Measurements from ENCODE around the gene SLCO3A1. TPM values are rescaled to one million over a fixed set of nuclear protein-coding genes. Genes with fewer than 3 reads are reported as not detected.

SLCO3A1 gene
- total RNA-seq, 1 experiment from 2014 or later: 1.7 TPM

GRCh38 chr15:92159906-92160841 is 306.7 kb downstream of the SLCO3A1 start:
- in situ Hi-C loops (cut with HindIII; ENCODE audit: low pct_unique_long_range_greater_than_20kb, low sequenced_read_pairs): no loop called here
- no peak for DNase-seq (ENCODE audit: low read depth, low spot score)

- in situ Hi-C loops (cut with HindIII; ENCODE audit: low pct_unique_long_range_greater_than_20kb, low sequenced_read_pairs): no loop called here
Measured at GRCh38 chr15:92161039-92161670, 307.6 kb downstream of the SLCO3A1 start.

GRCh38 chr15:92162657-92163056 is 309.1 kb downstream of the SLCO3A1 start:
- no peak for DNase-seq (ENCODE audit: low read depth, low spot score)
- in situ Hi-C loops (cut with HindIII; ENCODE audit: low pct_unique_long_range_greater_than_20kb, low sequenced_read_pairs): no loop called here

More at GRCh38 chr15:92161039-92161670, 307.6 kb downstream of the SLCO3A1 start:
- no peak for DNase-seq (ENCODE audit: low read depth, low spot score)

GRCh38 chr15:92163641-92164040 is 310.1 kb downstream of the SLCO3A1 start:
- no peak for DNase-seq (ENCODE audit: low read depth, low spot score)
- in situ Hi-C loops (cut with HindIII; ENCODE audit: low pct_unique_long_range_greater_than_20kb, low sequenced_read_pairs): no loop called here

GRCh38 chr15:92164327-92165000 is 311.0 kb downstream of the SLCO3A1 start:
- in situ Hi-C loops (cut with HindIII; ENCODE audit: low pct_unique_long_range_greater_than_20kb, low sequenced_read_pairs): no loop called here
- DNase-seq (ENCODE audit: low read depth, low spot score): peak; percentile 52

GRCh38 chr15:92165001-92165346 is 311.5 kb downstream of the SLCO3A1 start:
- in situ Hi-C loops (cut with HindIII; ENCODE audit: low pct_unique_long_range_greater_than_20kb, low sequenced_read_pairs): no loop called here
- no peak for DNase-seq (ENCODE audit: low read depth, low spot score)

- in situ Hi-C loops (cut with HindIII; ENCODE audit: low pct_unique_long_range_greater_than_20kb, low sequenced_read_pairs): no loop called here
- DNase-seq (ENCODE audit: low read depth, low spot score): no peak
Measured at GRCh38 chr15:92166029-92166428, 312.5 kb downstream of the SLCO3A1 start.

GRCh38 chr15:92166751-92167405 is 313.4 kb downstream of the SLCO3A1 start:
- in situ Hi-C loops (cut with HindIII; ENCODE audit: low pct_unique_long_range_greater_than_20kb, low sequenced_read_pairs): no loop called here
- no peak for DNase-seq (ENCODE audit: low read depth, low spot score)

GRCh38 chr15:92167451-92167850 is 313.9 kb downstream of the SLCO3A1 start:
- no peak for DNase-seq (ENCODE audit: low read depth, low spot score)
- in situ Hi-C loops (cut with HindIII; ENCODE audit: low pct_unique_long_range_greater_than_20kb, low sequenced_read_pairs): no loop called here

GRCh38 chr15:92168066-92168683 is 314.7 kb downstream of the SLCO3A1 start:
- in situ Hi-C loops (cut with HindIII; ENCODE audit: low pct_unique_long_range_greater_than_20kb, low sequenced_read_pairs): no loop called here
- DNase-seq (ENCODE audit: low read depth, low spot score): no peak

GRCh38 chr15:92170897-92171296 is 317.4 kb downstream of the SLCO3A1 start:
- in situ Hi-C loops (cut with HindIII; ENCODE audit: low pct_unique_long_range_greater_than_20kb, low sequenced_read_pairs): no loop called here
- no peak for DNase-seq (ENCODE audit: low read depth, low spot score)

GRCh38 chr15:92178911-92179310 is 325.4 kb downstream of the SLCO3A1 start:
- in situ Hi-C loops (cut with HindIII; ENCODE audit: low pct_unique_long_range_greater_than_20kb, low sequenced_read_pairs): no loop called here
- DNase-seq (ENCODE audit: low read depth, low spot score): no peak

- in situ Hi-C loops (cut with HindIII; ENCODE audit: low pct_unique_long_range_greater_than_20kb, low sequenced_read_pairs): no loop called here
- no peak for DNase-seq (ENCODE audit: low read depth, low spot score)
Measured at GRCh38 chr15:92184142-92184541, 330.6 kb downstream of the SLCO3A1 start.

- DNase-seq (ENCODE audit: low read depth, low spot score): no peak
- in situ Hi-C loops (cut with HindIII; ENCODE audit: low pct_unique_long_range_greater_than_20kb, low sequenced_read_pairs): no loop called here
Measured at GRCh38 chr15:92184679-92185230, 331.2 kb downstream of the SLCO3A1 start.

GRCh38 chr15:92187975-92188374 is 334.5 kb downstream of the SLCO3A1 start:
- DNase-seq (ENCODE audit: low read depth, low spot score): no peak
- in situ Hi-C loops (cut with HindIII; ENCODE audit: low pct_unique_long_range_greater_than_20kb, low sequenced_read_pairs): no loop called here

GRCh38 chr15:92189166-92189565 is 335.7 kb downstream of the SLCO3A1 start:
- no peak for DNase-seq (ENCODE audit: low read depth, low spot score)
- in situ Hi-C loops (cut with HindIII; ENCODE audit: low pct_unique_long_range_greater_than_20kb, low sequenced_read_pairs): no loop called here

GRCh38 chr15:92195241-92195640 is 341.7 kb downstream of the SLCO3A1 start:
- in situ Hi-C loops (cut with HindIII; ENCODE audit: low pct_unique_long_range_greater_than_20kb, low sequenced_read_pairs): no loop called here
- no peak for DNase-seq (ENCODE audit: low read depth, low spot score)

Data from SK-MEL-5 (cell line).